HG02970 (cell line): ENCODE data around the gene UNC13B.
"Not testable (repeated sequence)": the region's sequence is repeated elsewhere in the genome, so short reads cannot be mapped to it uniquely, and the experiment has no call there.

Experiments used
- ATAC-seq: cut with Tn5 transposase; IDR thresholded peaks from one replicate; pipeline ENCODE4 v1.9.1; 2021; ENCODE audit warnings: mild to moderate bottlenecking, moderate library complexity, moderate number of reproducible peaks; ENCODE audit not compliant: unreplicated experiment, low FRiP score

The UNC13B gene

DNA sequence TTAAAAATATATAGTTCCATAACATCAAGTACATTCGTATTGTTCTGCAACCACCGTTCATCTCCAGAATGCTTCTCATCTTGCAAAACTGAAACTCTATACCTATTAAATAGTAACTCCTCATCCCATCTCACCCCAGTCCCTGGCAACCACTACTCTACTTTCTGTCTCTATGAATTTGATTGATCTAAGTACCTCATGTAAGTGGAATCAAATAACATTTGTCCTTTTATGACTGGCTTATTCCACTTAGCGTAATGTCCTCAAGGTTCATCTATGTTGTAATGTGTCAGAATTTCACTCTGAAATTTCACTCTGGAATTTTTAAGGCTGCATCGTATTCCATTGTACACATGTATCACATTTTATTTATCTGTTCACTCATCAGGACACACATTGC is 196.0 kb downstream of the UNC13B start:
- no peak for ATAC-seq

DNA sequence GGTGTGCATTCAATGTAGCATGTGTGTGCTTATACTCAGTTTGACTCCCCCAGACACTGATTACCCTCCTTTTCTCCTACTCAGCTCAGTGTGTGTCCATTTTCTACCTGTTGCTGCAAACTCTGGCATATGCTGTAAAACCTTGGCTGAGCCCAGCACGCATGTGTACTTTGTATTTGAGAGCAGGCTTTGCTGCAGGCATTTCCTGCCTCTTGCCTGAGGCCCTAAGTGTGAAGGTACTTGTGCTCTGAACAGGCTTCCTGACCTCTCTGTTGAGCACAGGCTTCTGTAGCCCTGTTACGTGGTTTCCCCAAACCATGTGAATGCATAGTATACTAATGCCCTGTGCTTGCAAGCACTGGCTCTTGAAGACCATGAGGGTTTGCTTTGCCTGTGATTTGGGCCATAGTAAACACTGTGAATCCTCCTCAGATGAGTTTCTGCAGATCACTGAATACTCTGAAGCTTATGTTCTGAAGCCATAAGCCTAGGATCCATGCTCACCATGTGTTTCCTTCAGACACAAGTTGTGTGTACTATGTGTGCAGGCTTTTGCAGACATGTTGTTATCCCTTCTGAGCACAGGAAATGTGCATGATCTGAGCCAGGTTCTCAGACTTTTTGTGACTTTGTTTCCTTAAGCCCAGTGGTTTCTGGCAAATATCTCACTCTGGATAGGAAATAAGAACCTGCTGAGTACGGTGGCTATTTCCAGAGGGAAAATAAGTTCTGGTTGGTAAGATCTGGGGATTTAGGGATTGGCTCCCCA is 203.2 kb downstream of the UNC13B start:
- ATAC-seq: no peak

GRCh38 chr9:35366627-35367026 is 204.8 kb downstream of the UNC13B start:
- no peak for ATAC-seq

- ATAC-seq: no peak
Measured at GRCh38 chr9:35367451-35367850, 205.6 kb downstream of the UNC13B start.

- ATAC-seq: no peak
Measured at GRCh38 chr9:35370241-35370640, 208.4 kb downstream of the UNC13B start.

DNA sequence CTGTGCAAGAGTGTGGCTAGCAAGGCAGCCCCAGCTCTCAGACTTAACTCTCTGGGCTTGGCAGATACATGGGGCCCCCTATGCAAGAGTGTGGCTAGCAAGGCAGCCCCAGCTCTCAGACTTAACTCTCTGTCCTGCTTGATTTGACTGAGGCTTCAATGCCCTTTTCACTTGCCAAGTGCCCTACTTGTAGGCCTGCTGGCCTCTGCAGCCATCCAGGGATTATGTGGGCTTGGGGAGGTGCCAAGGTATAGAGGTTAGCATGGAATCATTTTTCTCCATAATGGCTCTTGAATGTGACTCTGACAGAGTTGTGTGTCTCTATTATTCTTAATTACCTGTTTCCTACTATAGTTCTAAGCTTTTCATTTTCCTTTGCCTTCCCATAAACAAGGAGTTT is 212.6 kb downstream of the UNC13B start:
- no peak for ATAC-seq

- ATAC-seq: no peak
Measured at GRCh38 chr9:35374910-35375309, 213.1 kb downstream of the UNC13B start.

- ATAC-seq: no peak
Measured at GRCh38 chr9:35380039-35380438, 218.2 kb downstream of the UNC13B start.

- no peak for ATAC-seq
Measured at GRCh38 chr9:35380619-35381018, 218.8 kb downstream of the UNC13B start.

DNA sequence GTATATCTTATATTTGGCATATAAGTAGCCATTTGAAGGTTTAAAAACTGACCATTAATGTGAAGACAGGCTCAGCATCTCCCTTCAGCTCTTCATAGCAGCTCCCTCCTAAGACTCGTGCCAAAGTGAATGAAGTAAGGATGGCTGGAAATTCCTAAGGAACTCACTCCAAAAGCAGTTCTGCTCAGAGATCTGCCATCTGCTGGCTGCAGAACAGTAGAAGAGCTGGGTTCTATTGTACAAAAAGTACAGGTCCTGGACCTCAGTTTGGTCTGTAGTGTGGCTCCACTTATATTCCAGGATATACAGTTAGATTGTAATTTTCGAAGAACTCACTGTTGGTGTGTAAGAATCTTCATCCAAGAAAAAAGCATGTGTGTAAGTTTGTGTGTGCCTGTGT is 223.2 kb downstream of the UNC13B start:
- no peak for ATAC-seq

- no peak for ATAC-seq
Measured at GRCh38 chr9:35395076-35395705, 233.4 kb downstream of the UNC13B start.

- ATAC-seq: no peak
Measured at GRCh38 chr9:35395706-35396101, 233.9 kb downstream of the UNC13B start.

DNA sequence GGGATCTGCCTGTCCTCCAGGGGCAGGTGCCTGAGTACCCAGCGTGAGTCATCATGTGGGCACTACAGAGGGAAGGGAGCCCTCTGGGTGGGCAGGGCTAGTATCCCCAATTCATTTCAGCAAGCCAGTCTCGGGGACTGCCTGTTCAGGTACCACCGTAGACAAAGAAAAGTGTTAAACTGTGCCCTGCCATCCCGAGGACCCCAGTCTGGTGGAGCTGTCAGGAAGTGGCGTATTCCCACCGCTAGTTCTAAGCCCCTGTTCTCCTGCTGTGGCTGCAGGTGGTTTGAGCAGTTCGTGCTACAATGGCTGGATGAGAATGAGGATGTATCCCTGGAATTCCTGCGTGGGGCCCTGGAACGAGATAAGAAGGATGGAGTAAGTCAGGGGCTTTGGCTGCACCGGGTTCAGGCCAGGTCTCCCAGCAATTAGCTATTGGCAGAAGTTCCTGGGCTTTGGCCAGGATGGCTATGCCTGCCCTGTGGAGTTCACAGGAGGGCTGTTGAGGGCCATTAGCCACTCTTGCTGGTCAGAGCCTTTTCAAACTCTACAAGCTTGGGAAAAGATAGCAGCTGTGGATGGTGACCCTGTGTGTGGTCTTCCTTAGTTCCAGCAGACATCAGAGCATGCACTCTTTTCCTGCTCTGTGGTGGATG is 234.9 kb downstream of the UNC13B start:
- no peak for ATAC-seq

- no peak for ATAC-seq
Measured at GRCh38 chr9:35397216-35397698, 235.4 kb downstream of the UNC13B start.

DNA sequence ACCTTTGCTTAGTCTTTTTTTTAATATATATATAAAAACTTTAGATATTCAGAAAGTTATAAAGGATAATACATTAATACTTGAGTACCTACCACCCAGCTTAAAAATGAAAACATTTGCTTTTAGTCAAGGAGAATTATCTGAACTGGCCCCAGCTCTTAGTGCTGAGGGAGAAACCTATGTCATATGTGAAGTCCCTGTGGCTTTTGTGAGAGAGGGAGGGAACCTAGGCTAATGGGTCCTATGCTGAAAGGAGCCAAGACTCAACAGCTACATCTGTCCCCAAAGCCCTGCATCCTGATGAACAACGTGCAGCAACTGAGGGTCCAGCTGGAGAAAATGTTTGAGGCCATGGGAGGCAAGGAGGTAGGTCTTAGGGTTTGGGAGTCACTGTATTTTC is 236.1 kb downstream of the UNC13B start:
- no peak for ATAC-seq

DNA sequence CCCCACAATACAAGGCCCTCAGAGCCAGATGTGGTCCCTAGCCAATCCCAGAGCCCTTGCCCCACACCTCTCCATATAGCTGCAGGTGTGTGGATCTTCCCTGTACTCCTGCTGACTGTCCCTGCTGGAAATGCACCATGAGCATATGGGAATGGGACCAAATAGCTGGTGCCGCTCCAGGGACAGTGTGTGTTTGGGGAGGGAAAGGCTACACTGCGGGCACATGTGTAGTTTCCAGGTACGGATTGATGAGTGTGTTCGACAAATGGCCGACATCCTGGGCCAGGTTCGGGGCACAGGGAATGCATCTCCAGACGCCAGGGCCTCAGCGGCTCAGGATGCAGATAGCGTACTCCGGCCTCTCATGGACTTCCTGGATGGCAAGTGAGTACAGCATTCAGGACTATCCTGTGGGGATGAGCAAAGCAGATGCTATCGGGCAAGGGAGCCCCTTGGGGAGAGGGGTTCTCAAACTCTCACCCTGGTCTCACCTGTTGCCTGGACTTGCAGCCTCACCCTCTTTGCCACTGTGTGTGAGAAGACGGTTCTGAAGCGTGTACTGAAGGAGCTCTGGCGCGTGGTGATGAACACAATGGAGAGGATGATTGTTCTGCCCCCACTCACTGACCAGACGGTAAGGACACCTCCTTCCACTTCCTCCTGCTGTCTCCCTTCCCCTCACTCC is 237.0 kb downstream of the UNC13B start:
- no peak for ATAC-seq

GRCh38 chr9:35404865-35405264 is 243.1 kb downstream of the UNC13B start:
- no peak for ATAC-seq

DNA sequence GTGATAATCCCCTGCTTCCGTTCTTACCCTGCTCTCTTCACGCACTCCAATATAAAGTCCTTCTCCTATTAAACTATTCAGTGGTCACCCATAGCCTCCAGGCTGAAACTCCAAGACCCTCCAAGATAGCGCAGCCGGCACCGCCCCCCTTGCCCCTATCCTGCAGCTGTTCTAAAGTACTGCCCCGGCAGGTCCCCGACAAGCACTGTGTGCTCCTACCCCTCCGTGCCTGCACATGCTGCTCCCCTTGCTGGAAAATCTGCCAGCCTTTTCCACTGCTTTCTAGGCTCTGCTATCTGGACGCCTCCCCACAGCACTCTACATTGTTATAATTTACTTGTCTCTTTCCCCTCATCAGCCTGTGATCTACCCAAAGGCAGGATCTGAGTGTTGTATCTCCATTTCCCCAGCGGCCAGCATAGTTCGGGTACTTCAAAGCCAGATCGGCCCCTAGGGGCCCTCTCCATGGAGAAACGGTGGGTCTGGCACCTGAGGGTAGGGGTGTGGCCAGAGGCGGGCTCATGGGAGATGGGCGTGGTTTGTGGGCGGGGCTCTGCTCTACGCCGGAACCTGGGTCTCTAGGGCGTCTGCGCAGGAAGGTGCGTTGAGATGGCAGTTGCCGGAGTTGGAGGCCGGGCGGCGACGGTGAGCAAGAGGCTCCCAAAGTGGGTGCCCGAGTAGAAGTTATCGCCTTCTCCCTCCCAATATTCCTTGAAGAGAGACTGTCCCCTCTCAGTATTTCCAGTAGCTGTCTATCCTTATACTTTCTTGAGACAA is 244.6 kb downstream of the UNC13B start:
- no peak for ATAC-seq

DNA sequence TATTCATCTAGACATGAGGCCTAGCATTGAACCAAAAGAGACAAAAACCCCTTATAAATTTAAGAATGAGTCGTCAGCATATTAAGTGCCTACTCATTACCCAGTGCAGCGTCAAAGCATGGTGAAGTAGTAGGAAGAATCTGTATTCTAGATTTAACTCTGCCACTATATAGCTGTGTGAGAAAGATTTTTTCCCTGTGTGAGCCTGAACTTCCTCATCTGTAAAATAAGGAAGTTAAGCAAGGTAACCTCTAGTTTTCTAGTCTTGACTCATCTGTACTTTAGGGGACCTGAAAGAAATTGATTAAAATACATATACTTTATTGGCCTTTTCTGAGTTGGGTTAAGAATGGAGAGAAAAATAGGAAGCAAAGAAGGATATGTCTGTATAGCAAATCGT is 246.0 kb downstream of the UNC13B start:
- ATAC-seq: no peak

- ATAC-seq: not testable (repeated sequence)
Measured at GRCh38 chr9:35409434-35409833, 247.6 kb downstream of the UNC13B start.
